Epithelial cell of esophagus (primary cell): ENCODE data around the gene ADK.
A peak's percentile ranks its signal among the peaks of the same experiment; 100 is the strongest.
"Not testable (repeated sequence)": the region's sequence is repeated elsewhere in the genome, so short reads cannot be mapped to it uniquely, and the experiment has no call there.

Experiments
- DNase-seq: peaks from one replicate; pipeline ENCODE4 v3.0.0; 2010; ENCODE audit warnings: low read depth
- H3K4me3 ChIP-seq: 2 replicates; pipeline ENCODE4 v1.5.1; 2011; ENCODE audit warnings: mild to moderate bottlenecking, low read length, control low read depth
- CTCF ChIP-seq: IDR thresholded peaks from 2 replicates; pipeline ENCODE4 v1.5.1; 2011; ENCODE audit warnings: low read depth, mild to moderate bottlenecking, low read length, control low read depth, inconsistent platforms; ENCODE audit not compliant: insufficient read depth; ENCODE audit errors: missing control alignments

ADK gene

GRCh38 chr10:74186678-74187077 is 35.7 kb downstream of the ADK start:
- no peak for TF ChIP-seq CTCF
- no peak overlapping the region for H3K4me3 ChIP-seq
- DNase-seq: no peak

DNA sequence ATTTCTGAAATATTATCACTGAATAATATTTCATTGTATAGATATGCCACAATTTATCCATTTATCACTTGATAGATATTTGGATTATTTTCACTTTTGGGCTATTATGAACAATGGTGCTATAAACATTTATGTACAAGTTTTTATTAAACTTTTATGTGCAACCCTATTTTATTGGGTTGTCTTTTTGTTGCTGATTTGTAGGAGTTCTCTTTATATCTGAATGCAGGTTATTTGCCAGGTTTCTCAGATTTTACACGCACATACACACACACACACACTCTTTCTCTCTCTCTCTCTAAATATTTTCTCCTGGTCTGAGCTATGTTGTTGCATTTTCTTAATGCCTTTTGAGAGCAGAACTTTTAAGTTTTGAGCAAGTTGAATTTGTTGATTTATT is 36.2 kb downstream of the ADK start:
- no peak for DNase-seq
- no peak overlapping the region for H3K4me3 ChIP-seq
- TF ChIP-seq CTCF: no peak

DNA sequence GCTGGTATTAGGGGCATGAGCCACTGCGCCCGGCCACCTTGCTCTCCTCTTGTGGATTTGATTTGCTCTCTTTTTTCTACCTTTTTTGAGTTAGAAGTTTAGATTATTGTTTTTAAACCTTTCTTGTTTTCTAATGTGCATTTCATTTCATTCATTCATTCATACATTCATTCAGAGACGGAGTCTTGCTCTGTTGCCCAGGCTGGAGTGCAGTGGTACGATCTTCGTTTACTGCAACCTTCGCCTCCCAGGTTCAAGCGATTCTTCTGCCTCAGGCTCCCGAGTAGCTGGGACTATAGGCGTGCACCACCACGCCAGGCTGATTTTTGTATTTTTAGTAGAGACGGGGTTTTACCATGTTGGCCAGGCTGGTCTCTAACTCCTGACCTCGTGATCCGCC is 37.6 kb downstream of the ADK start:
- DNase-seq, H3K4me3 ChIP-seq: not testable (repeated sequence)

DNA sequence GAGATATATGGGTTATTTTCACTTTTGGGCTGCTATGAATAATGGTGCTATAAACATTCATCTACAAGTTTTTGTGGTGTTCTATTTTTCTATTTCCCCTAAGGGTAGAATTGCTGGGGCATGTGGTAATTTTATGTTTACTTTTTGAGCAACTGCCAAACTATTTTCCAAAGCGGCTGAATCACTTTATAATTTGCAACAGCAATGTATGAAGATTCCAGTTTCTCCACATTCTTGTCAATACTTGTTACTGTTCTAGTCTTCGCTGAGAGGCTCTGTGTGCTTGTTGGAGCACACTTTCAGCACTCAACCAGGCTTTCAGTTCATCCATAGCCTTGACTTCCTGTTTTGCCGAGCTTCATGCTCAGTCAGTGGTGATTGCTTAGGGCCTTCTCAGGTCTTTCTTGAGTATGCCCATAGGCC is 39.0 kb downstream of the ADK start:
- peak overlapping the region; percentile 42 for H3K4me3 ChIP-seq
- peak; percentile 98 for DNase-seq
- no peak for TF ChIP-seq CTCF

- no peak for DNase-seq
- TF ChIP-seq CTCF: no peak
- H3K4me3 ChIP-seq: peak overlapping the region; percentile 5
These were observed 39.5 kb downstream of the ADK start for GRCh38 chr10:74190494-74190893.

GRCh38 chr10:74194545-74194944 is 43.5 kb downstream of the ADK start:
- no peak overlapping the region for H3K4me3 ChIP-seq
- peak; percentile 36 for DNase-seq
- no peak for TF ChIP-seq CTCF

GRCh38 chr10:74194999-74195398 is 44.0 kb downstream of the ADK start:
- no peak for TF ChIP-seq CTCF
- no peak overlapping the region for H3K4me3 ChIP-seq
- DNase-seq: no peak

DNA sequence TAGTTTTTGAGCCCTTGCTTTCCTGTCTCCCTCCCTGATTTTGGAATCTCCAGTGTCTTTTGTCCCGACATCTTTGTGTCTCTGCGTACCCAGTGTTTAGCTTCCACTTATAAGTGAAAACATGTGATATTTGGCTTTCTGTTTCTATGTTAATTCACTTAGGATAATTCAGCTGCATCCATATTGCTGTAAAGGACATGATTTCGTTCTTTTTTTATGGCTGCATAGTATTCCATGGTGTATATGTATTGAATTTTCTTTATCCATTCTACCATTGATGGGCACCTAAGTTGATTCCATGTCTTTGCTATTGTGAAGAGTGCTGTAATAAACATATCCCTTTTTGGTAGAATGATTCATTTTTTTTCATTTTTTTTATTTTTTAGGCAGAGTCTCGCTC is 48.3 kb downstream of the ADK start:
- no peak for DNase-seq
- H3K4me3 ChIP-seq: no peak overlapping the region
- TF ChIP-seq CTCF: no peak
